Measurements from ENCODE around the gene MRPS12.

The MRPS12 gene

DNA sequence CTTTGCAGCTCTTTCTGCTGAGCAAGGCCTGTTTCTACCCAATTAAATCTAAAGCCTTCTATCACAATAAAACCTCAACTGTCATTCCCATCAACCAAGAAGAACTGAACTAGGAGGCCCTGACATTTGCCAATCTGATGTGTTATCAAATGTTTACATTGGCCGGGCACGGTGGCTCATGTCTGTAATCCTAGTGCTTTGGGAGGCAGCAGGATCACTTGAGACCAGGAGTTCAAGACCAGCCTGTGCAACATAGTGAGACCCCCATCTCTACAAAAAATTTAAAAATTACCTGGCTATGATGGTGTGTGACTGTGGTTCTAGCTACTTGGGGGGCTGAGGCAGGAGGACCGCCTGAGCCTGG, 47.6 kb downstream of the MRPS12 start:
- no peak for DNase-seq

DNA sequence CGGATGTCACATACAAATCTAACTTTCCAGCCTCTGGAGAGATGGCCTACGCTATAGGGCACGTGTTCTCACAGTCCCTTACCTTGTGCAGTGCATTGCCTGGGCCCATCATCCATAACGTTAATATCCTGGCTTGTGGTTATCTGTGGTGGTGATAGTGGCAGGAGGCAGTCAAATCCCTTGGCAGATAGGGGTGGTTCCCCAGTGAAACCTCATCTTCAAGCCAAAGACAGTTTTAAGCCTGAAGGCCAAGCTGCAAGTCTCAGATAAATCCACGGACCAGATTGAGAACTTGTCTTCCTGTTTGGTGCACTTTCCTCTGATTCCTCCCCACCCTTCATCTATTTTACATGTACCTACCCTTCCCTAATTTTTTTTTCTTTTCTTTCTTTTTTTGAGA, 49.1 kb downstream of the MRPS12 start:
- DNase-seq, result no peak

DNA sequence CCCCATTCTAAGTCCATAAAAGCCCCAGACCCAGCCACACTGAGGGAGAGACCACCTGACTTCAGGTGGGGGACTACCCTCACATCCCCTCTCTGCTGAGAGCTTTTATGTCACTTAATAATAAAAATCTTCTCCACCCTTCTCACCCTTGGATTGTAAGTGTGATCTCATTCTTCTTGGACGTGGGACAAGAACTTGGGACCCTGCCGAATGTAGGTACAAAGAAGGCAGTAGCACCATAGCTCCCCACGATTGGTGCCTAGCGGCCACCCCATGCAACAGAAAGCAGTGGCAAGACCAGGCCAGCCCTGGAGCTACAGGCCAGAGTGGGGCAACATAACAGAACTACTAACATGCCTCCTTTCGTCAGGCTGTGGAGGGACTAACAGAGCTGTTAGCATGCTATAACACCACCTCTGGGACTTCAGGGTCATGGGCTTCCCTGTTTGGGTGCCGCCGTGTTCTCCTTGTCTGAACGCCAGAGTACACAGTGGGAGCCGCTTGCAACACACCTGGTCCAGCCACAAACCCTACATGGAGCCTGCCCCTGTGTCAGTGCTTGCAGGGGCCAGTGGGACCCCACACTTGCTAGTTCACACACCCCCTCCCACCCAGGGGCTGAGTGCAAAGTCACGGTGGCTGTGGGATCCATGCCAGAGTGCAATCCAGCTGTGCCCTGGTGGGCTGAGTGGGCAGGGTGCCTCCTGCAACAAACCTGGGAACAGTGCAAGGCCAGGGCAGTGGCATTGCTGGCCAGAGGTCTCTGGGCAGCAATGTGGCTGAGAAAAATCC, 50.0 kb downstream of the MRPS12 start:
- no peak for DNase-seq

Measured in NCI-H1048 (cell line).